Stimulated activated CD4-positive, alpha-beta T cell treated with anti-CD3 and anti-CD28 coated beads, Interleukin-15, amount 100 ng/mL, for 1 hour (primary cell): ENCODE measurements around the gene CAMTA1.

Source experiments
- DNase-seq, 2 donors: peaks; one replicate each; pipeline ENCODE4 v3.0.0-alpha.2; 2020; ENCODE audit warnings: low read depth in 1 of 2, low spot score in 1 of 2

The CAMTA1 gene

GRCh38 chr1:7103361-7103782 is 318.1 kb downstream of the CAMTA1 start:
- no peak for DNase-seq

- no peak for DNase-seq
Observed at GRCh38 chr1:7103874-7104273, 318.6 kb downstream of the CAMTA1 start.

- no peak for DNase-seq
Observed at GRCh38 chr1:7104339-7104738, 319.1 kb downstream of the CAMTA1 start.

GRCh38 chr1:7105269-7105668 is 320.0 kb downstream of the CAMTA1 start:
- no peak for DNase-seq

GRCh38 chr1:7106442-7107108 is 321.3 kb downstream of the CAMTA1 start:
- no peak for DNase-seq

GRCh38 chr1:7107109-7107830 is 322.0 kb downstream of the CAMTA1 start:
- DNase-seq = no peak

- DNase-seq = no peak
Observed at GRCh38 chr1:7108251-7108650, 323.0 kb downstream of the CAMTA1 start.

GRCh38 chr1:7109901-7110300 is 324.6 kb downstream of the CAMTA1 start:
- no peak for DNase-seq

GRCh38 chr1:7110321-7110720 is 325.1 kb downstream of the CAMTA1 start:
- no peak for DNase-seq

- DNase-seq = no peak
Observed at GRCh38 chr1:7111853-7112252, 326.6 kb downstream of the CAMTA1 start.

- no peak for DNase-seq
Observed at GRCh38 chr1:7113136-7113535, 327.9 kb downstream of the CAMTA1 start.

- no peak for DNase-seq
Observed at GRCh38 chr1:7113822-7114221, 328.6 kb downstream of the CAMTA1 start.

- no peak for DNase-seq
Observed at GRCh38 chr1:7116001-7116400, 330.7 kb downstream of the CAMTA1 start.

- DNase-seq = no peak
Observed at GRCh38 chr1:7117399-7118281, 332.4 kb downstream of the CAMTA1 start.

GRCh38 chr1:7119156-7119555 is 333.9 kb downstream of the CAMTA1 start:
- no peak for DNase-seq

- DNase-seq = no peak
Observed at GRCh38 chr1:7120863-7121621, 335.8 kb downstream of the CAMTA1 start.

- no peak for DNase-seq
Observed at GRCh38 chr1:7121622-7121988, 336.4 kb downstream of the CAMTA1 start.

- DNase-seq = no peak
Observed at GRCh38 chr1:7127322-7128075, 342.2 kb downstream of the CAMTA1 start.

- DNase-seq = no peak
Observed at GRCh38 chr1:7128293-7128692, 343.0 kb downstream of the CAMTA1 start.

GRCh38 chr1:7130127-7130526 is 344.9 kb downstream of the CAMTA1 start:
- no peak for DNase-seq
